Stimulated activated CD4-positive, alpha-beta T cell treated with anti-CD3 and anti-CD28 coated beads, Interleukin-12 subunit alpha, Interleukin-12 subunit beta, amount 100 ng/mL, for 24 hours (primary cell): ENCODE measurements around the gene SLC44A5.
"Not testable (repeated sequence)": the region's sequence is repeated elsewhere in the genome, so short reads cannot be mapped to it uniquely, and the experiment has no call there.

ENCODE experiments used
- DNase-seq, 2 experiments: peaks; one replicate each; pipeline ENCODE4 v3.0.0-alpha.2; 2020; ENCODE audit warnings: low read depth in 2 of 2

Gene SLC44A5

GRCh38 chr1:75520862-75521475 lies 89.9 kb downstream of the SLC44A5 start:
- DNase-seq: no peak

- DNase-seq: no peak
Measured at GRCh38 chr1:75519651-75520427, 91.1 kb downstream of the SLC44A5 start.

GRCh38 chr1:75518686-75519085 lies 92.2 kb downstream of the SLC44A5 start:
- DNase-seq: no peak

GRCh38 chr1:75514270-75514669 lies 96.6 kb downstream of the SLC44A5 start:
- DNase-seq: no peak

GRCh38 chr1:75506976-75507375 lies 103.9 kb downstream of the SLC44A5 start:
- DNase-seq: no peak

GRCh38 chr1:75503221-75503974 lies 107.5 kb downstream of the SLC44A5 start:
- DNase-seq: no peak

- DNase-seq: no peak
Measured at GRCh38 chr1:75502776-75503175, 108.1 kb downstream of the SLC44A5 start.

- no peak for DNase-seq
Measured at GRCh38 chr1:75501577-75502295, 109.2 kb downstream of the SLC44A5 start.

- no peak for DNase-seq
Measured at GRCh38 chr1:75492011-75492410, 118.9 kb downstream of the SLC44A5 start.

GRCh38 chr1:75487399-75487798 lies 123.5 kb downstream of the SLC44A5 start:
- no peak for DNase-seq

GRCh38 chr1:75484789-75485188 lies 126.1 kb downstream of the SLC44A5 start:
- DNase-seq: no peak

GRCh38 chr1:75482951-75483350 lies 128.0 kb downstream of the SLC44A5 start:
- no peak for DNase-seq

GRCh38 chr1:75476486-75476885 lies 134.4 kb downstream of the SLC44A5 start:
- not testable (repeated sequence) for DNase-seq

- DNase-seq: no peak
Measured at GRCh38 chr1:75475696-75476095, 135.2 kb downstream of the SLC44A5 start.

- DNase-seq: no peak
Measured at GRCh38 chr1:75472971-75473603, 137.8 kb downstream of the SLC44A5 start.

- no peak for DNase-seq
Measured at GRCh38 chr1:75472089-75472970, 138.6 kb downstream of the SLC44A5 start.

- DNase-seq: no peak
Measured at GRCh38 chr1:75471252-75471651, 139.7 kb downstream of the SLC44A5 start.

GRCh38 chr1:75470448-75470847 lies 140.5 kb downstream of the SLC44A5 start:
- DNase-seq: no peak

- DNase-seq: no peak
Measured at GRCh38 chr1:75469586-75470173, 141.2 kb downstream of the SLC44A5 start.

GRCh38 chr1:75461808-75462325 lies 149.0 kb downstream of the SLC44A5 start:
- no peak for DNase-seq
